Esophagus mucosa (tissue), 1 donor: ENCODE data around the gene CHRND. TPM values are rescaled to one million over a fixed set of nuclear protein-coding genes. Genes with fewer than 3 reads are reported as not detected.

ENCODE experiments used
- ATAC-seq: fragments of 200-7000 bp; cut with Tn5 transposase; one replicate; pipeline ENCODE4 v1.9.1; 2020
- total RNA-seq: library from RNA; stranded (reverse); gene quantifications from one replicate; pipeline ENCODE4 v1.2.4, GENCODE V29; 2023
- donor health status: DM: yes; HTN: yes; CAD: no.

The CHRND gene
- total RNA-seq, 1 donor from 2014 or later: not detected

GRCh38 chr2:232576995-232577394 is 51.0 kb downstream of the CHRND start:
- ATAC-seq: no peak

GRCh38 chr2:232577841-232578240 is 51.9 kb downstream of the CHRND start:
- ATAC-seq: no peak

- no peak for ATAC-seq
Measured at GRCh38 chr2:232578626-232579025, 52.7 kb downstream of the CHRND start.

- ATAC-seq: no peak
Measured at GRCh38 chr2:232580648-232580981, 54.7 kb downstream of the CHRND start.

- no peak for ATAC-seq
Measured at GRCh38 chr2:232581725-232582124, 55.8 kb downstream of the CHRND start.

- ATAC-seq: no peak
Measured at GRCh38 chr2:232584238-232584637, 58.3 kb downstream of the CHRND start.

Other genes with a start within 250 kb of the CHRND start
- not detected for gene ALPP, start 147.4 kb upstream of the CHRND start, total RNA-seq
- gene ALPG, start 119.3 kb upstream of the CHRND start, total RNA-seq: not detected
- not detected for gene ALPI, start 70.0 kb upstream of the CHRND start, total RNA-seq
- gene ECEL1, start 38.3 kb upstream of the CHRND start, total RNA-seq: not detected
- not detected for gene PRSS56, start 5.8 kb upstream of the CHRND start, total RNA-seq
- gene CHRNG, start 13.5 kb downstream of the CHRND start, total RNA-seq: not detected
- 2.5 TPM for gene TIGD1, start 24.4 kb downstream of the CHRND start, total RNA-seq
- gene EIF4E2, start 24.5 kb downstream of the CHRND start, total RNA-seq: 55.7 TPM
- 1.1 TPM for gene EFHD1, start 107.4 kb downstream of the CHRND start, total RNA-seq
- 31.7 TPM for gene GIGYF2, start 171.2 kb downstream of the CHRND start, total RNA-seq